ENCODE measurements around the gene SPATA31D4.
"Not testable (repeated sequence)": the region's sequence is repeated elsewhere in the genome, so short reads cannot be mapped to it uniquely, and the experiment has no call there.

Gene SPATA31D4

DNA sequence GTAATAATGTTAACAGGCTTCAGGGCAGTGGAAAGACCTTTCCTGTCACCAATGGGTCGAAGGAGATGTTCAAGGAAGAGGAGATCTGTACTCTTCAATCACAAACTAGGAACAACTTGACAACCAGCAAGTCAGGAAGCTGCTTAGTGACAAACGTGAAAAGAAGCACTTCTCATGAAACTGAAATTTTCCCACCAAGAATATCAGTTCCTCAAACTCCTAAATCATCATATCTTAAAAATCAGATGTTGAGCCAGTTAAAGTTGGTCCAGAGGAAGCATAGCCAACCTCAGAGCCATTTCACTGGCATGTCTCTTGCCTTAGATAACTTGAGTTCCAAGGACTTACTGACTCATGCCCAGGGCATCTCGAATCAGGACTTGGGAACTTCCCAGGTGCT, 9.7 kb upstream of the SPATA31D4 start:
- not testable (repeated sequence) for H3K4me1 Mint-ChIP-seq, H3K36me3 Mint-ChIP-seq, ATAC-seq, H3K27me3 Mint-ChIP-seq, H3K9me3 Mint-ChIP-seq, H3K27ac Mint-ChIP-seq, H3K4me3 Mint-ChIP-seq

DNA sequence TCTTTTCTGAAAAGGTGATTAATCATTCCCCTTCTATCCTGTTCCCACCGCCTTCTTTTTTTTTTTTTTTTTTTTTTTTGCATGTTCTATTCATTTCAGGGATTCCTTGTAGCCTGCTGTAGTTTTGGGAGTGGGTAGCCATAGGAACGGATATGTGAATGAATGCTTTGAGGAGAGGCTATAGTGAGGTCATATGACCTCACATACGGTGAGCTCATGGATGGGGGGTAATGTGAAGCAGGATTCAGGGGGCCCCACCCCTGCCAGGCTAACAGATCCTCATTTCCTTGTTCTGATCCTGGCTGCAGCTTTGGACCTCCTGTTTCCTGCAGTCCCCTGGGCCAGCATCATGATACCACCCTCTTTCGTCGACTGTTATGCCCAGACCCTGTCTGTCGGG, 1.9 kb downstream of the SPATA31D4 start:
- H3K36me3 Mint-ChIP-seq, H3K4me3 Mint-ChIP-seq, H3K27me3 Mint-ChIP-seq, H3K4me1 Mint-ChIP-seq, H3K9me3 Mint-ChIP-seq, H3K27ac Mint-ChIP-seq, ATAC-seq: not testable (repeated sequence)

- ATAC-seq, H3K4me1 Mint-ChIP-seq, H3K9me3 Mint-ChIP-seq, H3K27me3 Mint-ChIP-seq, H3K36me3 Mint-ChIP-seq, H3K27ac Mint-ChIP-seq, H3K4me3 Mint-ChIP-seq: not testable (repeated sequence)
Measured at GRCh38 chr9:81933547-81933946, 5.3 kb downstream of the SPATA31D4 start.

GRCh38 chr9:81943393-81943792, 15.2 kb downstream of the SPATA31D4 start, which contains the start of gene SPATA31D3:
SPATA31D3 (plus strand) TSS chr9:81943500; CDS start chr9:81943586, 86 bp downstream.
- not testable (repeated sequence) for H3K27me3 Mint-ChIP-seq, ATAC-seq, H3K36me3 Mint-ChIP-seq, H3K4me3 Mint-ChIP-seq, H3K27ac Mint-ChIP-seq, H3K9me3 Mint-ChIP-seq, H3K4me1 Mint-ChIP-seq

DNA sequence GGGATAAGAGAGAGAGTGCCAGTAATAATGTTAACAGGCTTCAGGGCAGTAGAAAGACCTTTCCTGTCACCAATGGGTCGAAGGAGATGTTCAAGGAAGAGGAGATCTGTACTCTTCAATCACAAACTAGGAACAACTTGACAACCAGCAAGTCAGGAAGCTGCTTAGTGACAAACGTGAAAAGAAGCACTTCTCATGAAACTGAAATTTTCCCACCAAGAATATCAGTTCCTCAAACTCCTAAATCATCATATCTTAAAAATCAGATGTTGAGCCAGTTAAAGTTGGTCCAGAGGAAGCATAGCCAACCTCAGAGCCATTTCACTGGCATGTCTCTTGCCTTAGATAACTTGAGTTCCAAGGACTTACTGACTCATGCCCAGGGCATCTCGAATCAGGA, 20.4 kb downstream of the SPATA31D4 start:
- not testable (repeated sequence) for H3K4me1 Mint-ChIP-seq, H3K4me3 Mint-ChIP-seq, H3K27ac Mint-ChIP-seq

DNA sequence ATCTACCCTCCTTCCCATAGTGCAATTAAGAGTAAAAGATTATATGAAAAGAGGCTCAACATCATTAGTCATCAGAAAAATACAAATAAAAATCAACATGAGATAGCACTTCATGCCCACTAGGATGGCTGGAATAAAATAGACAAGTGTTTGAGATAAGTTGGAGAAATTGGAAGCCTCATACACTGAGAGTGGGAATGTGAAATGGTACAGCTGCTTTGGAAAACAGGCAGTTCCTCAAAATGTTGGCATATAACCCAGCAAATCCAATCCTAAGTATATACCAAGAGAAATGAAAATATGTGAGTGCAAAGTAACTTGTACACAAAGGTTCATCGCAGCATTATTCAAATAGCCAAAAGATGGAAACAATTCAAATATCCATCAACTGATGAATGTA, 24.9 kb downstream of the SPATA31D4 start:
- Mint-ChIP-seq H3K9me3 (peaks cover 23% of the 10 kb centered on the region), H3K27ac (no peak overlapping the region), H3K36me3 (peaks cover 6% of the 10 kb centered on the region), H3K27me3 (peaks cover 10% of the 10 kb centered on the region), H3K4me3 (no peak overlapping the region), H3K4me1 (no peaks in the 10 kb centered on the region)
- no peak for ATAC-seq

More for the DNA sequence above, 20.4 kb downstream of the SPATA31D4 start:
- H3K27me3 Mint-ChIP-seq, H3K36me3 Mint-ChIP-seq, H3K9me3 Mint-ChIP-seq, ATAC-seq: not testable (repeated sequence)

DNA sequence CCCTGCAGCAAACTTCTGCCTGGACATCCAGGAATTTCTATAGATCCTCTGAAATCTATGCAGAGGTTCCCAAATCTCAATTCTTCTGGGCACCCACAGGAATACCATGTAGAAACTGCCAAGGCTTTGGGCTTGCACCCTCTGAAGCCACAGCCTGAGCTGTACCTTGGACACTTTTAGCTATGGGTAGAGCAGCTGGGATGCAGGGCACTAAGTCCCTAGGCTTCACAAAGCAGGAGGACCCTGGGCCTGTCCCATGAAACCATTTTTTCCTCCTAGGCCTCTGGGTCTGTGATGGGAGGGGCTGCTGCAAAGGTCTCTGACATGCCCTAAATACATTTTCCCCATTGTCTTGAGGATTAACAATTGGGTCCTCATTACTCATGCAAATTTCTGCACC, 27.4 kb downstream of the SPATA31D4 start:
- peaks cover 23% of the 10 kb centered on the region for H3K9me3 Mint-ChIP-seq
- no peak for ATAC-seq
- peaks cover 6% of the 10 kb centered on the region for H3K36me3 Mint-ChIP-seq
- no peak overlapping the region for H3K27ac Mint-ChIP-seq
- H3K27me3 Mint-ChIP-seq, result no peaks in the 10 kb centered on the region
- H3K4me1 Mint-ChIP-seq, result no peaks in the 10 kb centered on the region
- H3K4me3 Mint-ChIP-seq, result no peak overlapping the region

- no peaks in the 10 kb centered on the region for H3K9me3 Mint-ChIP-seq
- H3K36me3 Mint-ChIP-seq, result no peaks in the 10 kb centered on the region
- H3K27me3 Mint-ChIP-seq, result no peaks in the 10 kb centered on the region
- no peaks in the 10 kb centered on the region for H3K4me1 Mint-ChIP-seq
- H3K27ac Mint-ChIP-seq, result no peak overlapping the region
- no peak overlapping the region for H3K4me3 Mint-ChIP-seq
- peak; percentile 45 for ATAC-seq
Measured at GRCh38 chr9:81964218-81965171, 36.3 kb downstream of the SPATA31D4 start.

GRCh38 chr9:81968026-81968425, 39.8 kb downstream of the SPATA31D4 start:
- H3K4me1 Mint-ChIP-seq, result no peaks in the 10 kb centered on the region
- no peak overlapping the region for H3K27ac Mint-ChIP-seq
- no peak for ATAC-seq
- H3K9me3 Mint-ChIP-seq, result no peaks in the 10 kb centered on the region
- H3K4me3 Mint-ChIP-seq, result no peak overlapping the region
- H3K36me3 Mint-ChIP-seq, result no peaks in the 10 kb centered on the region
- no peaks in the 10 kb centered on the region for H3K27me3 Mint-ChIP-seq

- H3K4me3 Mint-ChIP-seq, result no peak overlapping the region
- no peak overlapping the region for H3K27ac Mint-ChIP-seq
- ATAC-seq, result no peak
- H3K4me1 Mint-ChIP-seq, result no peaks in the 10 kb centered on the region
- H3K27me3 Mint-ChIP-seq, result no peaks in the 10 kb centered on the region
- no peaks in the 10 kb centered on the region for H3K9me3 Mint-ChIP-seq
- H3K36me3 Mint-ChIP-seq, result no peaks in the 10 kb centered on the region
Measured at GRCh38 chr9:81969971-81970370, 41.7 kb downstream of the SPATA31D4 start.

DNA sequence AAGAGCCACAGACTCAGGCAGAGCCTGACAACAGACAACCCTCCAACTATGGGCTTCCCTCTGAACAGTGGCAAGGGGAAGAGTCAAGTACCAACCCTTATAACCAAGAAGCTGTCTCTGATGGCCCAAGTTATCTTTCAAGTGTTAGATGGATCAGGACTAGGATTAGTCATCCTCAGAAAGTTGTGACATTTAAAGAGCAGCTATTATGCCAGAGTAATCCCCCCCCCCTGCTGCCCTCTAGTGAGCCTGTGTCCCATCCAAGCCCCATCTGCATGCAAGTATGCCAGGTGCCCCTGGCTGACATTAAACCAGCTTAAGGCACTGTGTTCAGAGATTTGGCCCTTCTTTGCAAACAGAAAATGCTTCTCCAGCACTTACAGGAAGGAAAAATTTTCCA, 43.5 kb downstream of the SPATA31D4 start:
- no peak overlapping the region for H3K27ac Mint-ChIP-seq
- H3K4me3 Mint-ChIP-seq, result no peak overlapping the region
- H3K9me3 Mint-ChIP-seq, result no peaks in the 10 kb centered on the region
- H3K36me3 Mint-ChIP-seq, result no peaks in the 10 kb centered on the region
- H3K27me3 Mint-ChIP-seq, result no peaks in the 10 kb centered on the region
- no peaks in the 10 kb centered on the region for H3K4me1 Mint-ChIP-seq
- ATAC-seq, result peak; percentile 34

DNA sequence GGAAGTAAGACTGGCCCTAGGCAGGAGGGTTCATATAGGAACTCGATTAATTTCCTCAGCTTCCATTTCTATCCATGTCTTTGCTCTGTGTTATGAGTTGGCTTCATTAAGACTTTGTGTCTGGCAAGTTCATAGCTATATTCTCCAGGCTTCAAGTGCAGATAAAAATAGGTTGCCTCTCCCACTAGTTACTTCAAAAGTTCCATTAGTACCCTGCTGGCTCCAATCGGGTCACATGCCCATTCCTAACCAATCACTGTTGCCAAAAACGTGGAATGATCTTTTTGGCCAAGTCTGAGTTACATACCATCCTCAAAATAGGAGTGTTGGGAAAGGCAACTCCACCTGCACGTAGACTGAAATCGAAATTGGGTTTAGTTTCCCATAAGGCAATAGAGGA, 46.5 kb downstream of the SPATA31D4 start:
- no peak for ATAC-seq
- H3K36me3 Mint-ChIP-seq, result no peaks in the 10 kb centered on the region
- H3K27me3 Mint-ChIP-seq, result no peaks in the 10 kb centered on the region
- no peak overlapping the region for H3K27ac Mint-ChIP-seq
- H3K9me3 Mint-ChIP-seq, result no peaks in the 10 kb centered on the region
- no peak overlapping the region for H3K4me3 Mint-ChIP-seq
- peaks cover 3% of the 10 kb centered on the region for H3K4me1 Mint-ChIP-seq

- H3K27ac Mint-ChIP-seq, result no peak overlapping the region
- H3K9me3 Mint-ChIP-seq, result no peaks in the 10 kb centered on the region
- ATAC-seq, result no peak
- peaks cover 4% of the 10 kb centered on the region for H3K4me1 Mint-ChIP-seq
- no peaks in the 10 kb centered on the region for H3K36me3 Mint-ChIP-seq
- H3K4me3 Mint-ChIP-seq, result no peak overlapping the region
- no peaks in the 10 kb centered on the region for H3K27me3 Mint-ChIP-seq
Measured at GRCh38 chr9:81976351-81976750, 48.1 kb downstream of the SPATA31D4 start.

DNA sequence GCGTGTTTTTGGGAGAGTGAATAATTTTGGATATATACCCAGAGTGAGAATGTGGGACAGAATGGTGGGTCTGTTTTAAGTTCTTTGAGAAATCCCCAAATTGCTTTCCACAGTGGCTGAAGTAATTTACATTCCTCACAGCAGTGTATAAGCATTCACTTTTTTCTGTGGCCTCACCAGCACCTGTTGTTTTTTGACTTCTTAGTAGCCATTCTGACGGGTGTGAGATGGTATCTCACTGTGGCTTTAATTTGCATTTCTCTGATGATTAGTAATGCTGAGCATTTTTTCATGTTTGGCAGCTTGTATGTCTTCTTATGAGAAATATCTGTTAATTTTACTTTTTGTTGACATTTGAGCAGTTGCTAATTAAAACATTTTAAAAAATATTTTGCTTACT, 51.0 kb downstream of the SPATA31D4 start:
- H3K4me3 Mint-ChIP-seq, result no peak overlapping the region
- no peaks in the 10 kb centered on the region for H3K9me3 Mint-ChIP-seq
- peaks cover 12% of the 10 kb centered on the region for H3K4me1 Mint-ChIP-seq
- H3K27ac Mint-ChIP-seq, result no peak overlapping the region
- no peaks in the 10 kb centered on the region for H3K36me3 Mint-ChIP-seq
- ATAC-seq, result peak; percentile 55
- H3K27me3 Mint-ChIP-seq, result peaks cover 9% of the 10 kb centered on the region

- no peak overlapping the region for H3K27ac Mint-ChIP-seq
Measured at GRCh38 chr9:81980568-81980967, 52.3 kb downstream of the SPATA31D4 start.

DNA sequence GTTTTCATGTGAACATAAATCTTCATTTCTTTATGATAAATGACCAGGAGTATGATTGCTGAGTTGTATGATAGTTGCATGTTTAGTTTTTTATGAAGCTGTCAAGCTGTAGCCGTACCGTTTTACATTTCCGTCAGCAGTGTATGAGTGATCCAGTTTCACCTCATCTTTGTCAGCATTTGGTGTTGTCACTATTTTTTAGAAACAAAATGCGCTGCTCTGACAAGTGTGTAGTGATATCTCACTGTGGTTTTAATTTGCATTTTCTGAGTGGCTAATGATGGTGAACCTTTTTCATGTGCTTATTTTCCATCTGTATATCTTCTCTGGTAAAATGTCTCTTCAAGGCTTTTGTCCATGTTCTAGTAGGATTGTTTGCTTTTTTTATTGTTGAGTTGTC, 53.7 kb downstream of the SPATA31D4 start:
- H3K4me1 Mint-ChIP-seq, result peaks cover 12% of the 10 kb centered on the region
- H3K36me3 Mint-ChIP-seq, result no peaks in the 10 kb centered on the region
- no peak overlapping the region for H3K4me3 Mint-ChIP-seq
- ATAC-seq, result no peak
- peaks cover 9% of the 10 kb centered on the region for H3K27me3 Mint-ChIP-seq
- no peaks in the 10 kb centered on the region for H3K9me3 Mint-ChIP-seq
- no peak overlapping the region for H3K27ac Mint-ChIP-seq

More at GRCh38 chr9:81980568-81980967, 52.3 kb downstream of the SPATA31D4 start:
- Mint-ChIP-seq H3K4me1 (peaks cover 12% of the 10 kb centered on the region), H3K27me3 (peaks cover 9% of the 10 kb centered on the region), H3K36me3 (no peaks in the 10 kb centered on the region), H3K4me3 (no peak overlapping the region), H3K9me3 (no peaks in the 10 kb centered on the region)
- ATAC-seq, result no peak

Measured in stimulated activated memory B cell treated with anti-CD40 and anti-IgM and Interleukin-4, amounts not matched to agents 10 μg/mL and 1 μg/mL and 100 μg/mL, for 72 hours (primary cell).